Tibial nerve (tissue), 4 donors: ENCODE measurements around the gene GJB4. TPM values are rescaled to one million over a fixed set of nuclear protein-coding genes. Genes with fewer than 3 reads are reported as not detected.
"Not testable (repeated sequence)": the region's sequence is repeated elsewhere in the genome, so short reads cannot be mapped to it uniquely, and the experiment has no call there.

Experiments
- DNase-seq, 2 donors: peaks; one replicate each; pipeline ENCODE4 v3.0.0-alpha.2; 2019; ENCODE audit warnings: low spot score in 2 of 2
- H3K27ac ChIP-seq, 4 donors: fragments of 200-600 bp; sonication (generic) in 3 of 4; one replicate each; pipeline ENCODE4 v1.5.1; 2017 to 2019; ENCODE audit warnings: mild to moderate bottlenecking in 1 of 4
- H3K27me3 ChIP-seq, 2 donors: fragments of 200-600 bp; sonication (generic) in 1 of 2; one replicate each; pipeline versions ENCODE4 v1.5.1 to v1.6.0; 2017 to 2019
- H3K36me3 ChIP-seq, 3 donors: fragments of 200-600 bp; sonication (generic); one replicate each; pipeline ENCODE4 v1.5.1; 2018 to 2019
- H3K4me1 ChIP-seq, 4 donors: fragments of 200-600 bp; sonication (generic) in 3 of 4; one replicate each; pipeline ENCODE4 v1.5.1; 2017 to 2019
- H3K4me3 ChIP-seq, 4 donors: fragments of 200-600 bp; sonication (generic) in 3 of 4; one replicate each; pipeline ENCODE4 v1.5.1; 2017 to 2019; ENCODE audit warnings: mild to moderate bottlenecking in 1 of 4, moderate library complexity in 1 of 4
- H3K9me3 ChIP-seq, 4 donors: fragments of 200-600 bp; sonication (generic) in 3 of 4; one replicate each; pipeline ENCODE4 v1.5.1; 2017 to 2019
- EP300 ChIP-seq, 2 donors: sonication (generic); formaldehyde crosslinking; IDR thresholded peaks; one replicate each; pipeline ENCODE4 v1.6.1; 2017; ENCODE audit warnings: antibody characterized with exemption in 2 of 2, mild to moderate bottlenecking in 1 of 2
- POLR2A ChIP-seq, 2 donors: fragments of 450-650 bp; IDR thresholded peaks; one replicate each; pipeline ENCODE4 v1.6.1; 2017; ENCODE audit warnings: antibody characterized with exemption in 2 of 2, mild to moderate bottlenecking in 2 of 2, moderate library complexity in 2 of 2
- WGBS, 2 donors: methylation state at CpG; one replicate each; pipeline ENCODE4 v1.1.5; 2018; 5-methylcytosine and 5-hydroxymethylcytosine counted together
- total RNA-seq, 4 donors: library from RNA; depleted of rRNA; stranded (reverse); fragments of >200 nt; gene quantifications; one replicate each; pipeline ENCODE4 v1.1.0, GENCODE V29; 2016
- TF ChIP-seq, protein P1 (sequence below), 5 experiments: fragments of 200-600 bp in 3 of 5; fragments of 450-650 bp in 2 of 5; sonication (generic) in 3 of 5; IDR thresholded peaks; one replicate each; pipeline ENCODE4 v1.5.1; 2016 to 2019; ENCODE audit warnings: antibody characterized with exemption in 5 of 5, mild to moderate bottlenecking in 3 of 5, moderate library complexity in 2 of 5

GJB4 gene
- total RNA-seq, 4 donors from 2014 or later = not detected

DNA sequence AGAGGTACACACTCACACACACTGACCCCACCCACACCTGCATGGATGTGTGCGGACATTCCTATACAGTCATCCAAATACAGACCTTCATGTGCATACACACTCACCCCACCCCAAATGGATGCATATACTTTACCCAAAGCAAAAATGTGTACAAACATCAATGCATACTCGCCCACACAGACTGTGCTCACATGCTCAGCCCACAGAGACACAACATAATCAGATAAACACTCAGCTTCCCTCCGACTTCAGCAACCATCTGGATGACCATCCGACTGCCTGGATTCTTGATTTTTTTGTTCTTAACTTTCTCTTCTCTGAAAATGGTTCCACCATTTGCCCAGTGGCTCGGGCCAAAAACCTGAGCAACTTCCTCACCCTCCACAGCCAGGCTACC, 29.1 kb upstream of the GJB4 start:
- TF ChIP-seq EP300 (IDR thresholded peaks at IDR 0.05) = no peak
- TF ChIP-seq, protein P1, sequence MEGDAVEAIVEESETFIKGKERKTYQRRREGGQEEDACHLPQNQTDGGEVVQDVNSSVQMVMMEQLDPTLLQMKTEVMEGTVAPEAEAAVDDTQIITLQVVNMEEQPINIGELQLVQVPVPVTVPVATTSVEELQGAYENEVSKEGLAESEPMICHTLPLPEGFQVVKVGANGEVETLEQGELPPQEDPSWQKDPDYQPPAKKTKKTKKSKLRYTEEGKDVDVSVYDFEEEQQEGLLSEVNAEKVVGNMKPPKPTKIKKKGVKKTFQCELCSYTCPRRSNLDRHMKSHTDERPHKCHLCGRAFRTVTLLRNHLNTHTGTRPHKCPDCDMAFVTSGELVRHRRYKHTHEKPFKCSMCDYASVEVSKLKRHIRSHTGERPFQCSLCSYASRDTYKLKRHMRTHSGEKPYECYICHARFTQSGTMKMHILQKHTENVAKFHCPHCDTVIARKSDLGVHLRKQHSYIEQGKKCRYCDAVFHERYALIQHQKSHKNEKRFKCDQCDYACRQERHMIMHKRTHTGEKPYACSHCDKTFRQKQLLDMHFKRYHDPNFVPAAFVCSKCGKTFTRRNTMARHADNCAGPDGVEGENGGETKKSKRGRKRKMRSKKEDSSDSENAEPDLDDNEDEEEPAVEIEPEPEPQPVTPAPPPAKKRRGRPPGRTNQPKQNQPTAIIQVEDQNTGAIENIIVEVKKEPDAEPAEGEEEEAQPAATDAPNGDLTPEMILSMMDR (IDR thresholded peaks at IDR 0.05) = no peak
- no peak for TF ChIP-seq POLR2A (IDR thresholded peaks at IDR 0.05)
- WGBS, 2 donors = 68 to 84% methylated on average over 5 of the region's 5 CpGs
- H3K27me3 ChIP-seq = no peaks in the 10 kb centered on the region
- H3K27ac ChIP-seq = no peak overlapping the region
- H3K4me3 ChIP-seq = no peak overlapping the region
- H3K9me3 ChIP-seq = no peaks in the 10 kb centered on the region
- DNase-seq = no peak
- H3K36me3 ChIP-seq = no peaks in the 10 kb centered on the region
- H3K4me1 ChIP-seq = no peaks in the 10 kb centered on the region

DNA sequence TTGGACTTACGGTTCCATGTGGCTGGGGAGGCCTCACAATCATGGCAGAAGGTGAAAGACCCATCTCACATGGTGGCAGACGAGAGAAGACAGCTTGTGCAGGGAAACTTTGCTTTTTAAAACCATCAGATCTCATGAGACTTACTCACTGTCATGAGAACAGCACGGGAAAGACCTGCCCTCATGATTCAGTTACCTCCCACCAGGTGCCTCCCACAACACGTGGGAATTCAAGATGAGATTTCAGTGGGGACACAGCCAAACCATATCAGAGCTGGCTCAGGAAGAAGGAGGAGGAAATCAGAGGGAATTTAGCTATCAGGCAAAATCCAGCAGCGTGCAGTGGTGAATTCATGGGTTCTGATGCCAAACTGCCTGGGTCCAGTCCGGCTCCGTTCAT, 26.7 kb upstream of the GJB4 start:
- WGBS, 2 donors = 71 to 73% methylated on average over 7 of the region's 7 CpGs
- not testable (repeated sequence) for H3K4me3 ChIP-seq

DNA sequence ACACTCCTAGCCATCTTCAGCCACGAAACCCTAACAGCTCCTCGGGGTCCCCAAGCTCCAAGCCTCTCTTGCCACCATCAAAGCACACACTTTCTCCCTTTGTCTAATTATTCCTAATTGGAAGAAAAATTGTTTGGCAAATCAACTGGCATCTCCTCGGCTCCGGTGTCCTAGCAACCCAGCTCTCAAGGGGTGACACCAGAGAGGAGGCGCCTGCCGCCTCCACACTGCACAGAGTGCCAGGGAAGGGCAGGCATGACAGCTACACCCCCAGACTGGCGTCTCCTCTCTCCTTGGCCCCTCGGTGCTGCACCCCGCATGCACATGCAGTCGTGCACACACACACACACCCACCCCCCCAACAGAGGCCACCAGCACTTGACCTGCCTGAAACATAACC, 22.8 kb upstream of the GJB4 start:
- DNase-seq = no peak
- Histone ChIP-seq H3K36me3 (no peaks in the 10 kb centered on the region), H3K4me3 (no peak overlapping the region), H3K27me3 (no peaks in the 10 kb centered on the region), H3K4me1 (no peaks in the 10 kb centered on the region), H3K27ac (no peak overlapping the region), H3K9me3 (no peaks in the 10 kb centered on the region)
- TF ChIP-seq, protein P1 (IDR thresholded peaks at IDR 0.05) = no peak
- TF ChIP-seq POLR2A (IDR thresholded peaks at IDR 0.05) = no peak
- no peak for TF ChIP-seq EP300 (IDR thresholded peaks at IDR 0.05)
- 71 to 77% methylated on average over 10 of the region's 10 CpGs for WGBS, 2 donors

More for the DNA sequence above, 26.7 kb upstream of the GJB4 start:
- not testable (repeated sequence) for H3K36me3 ChIP-seq, H3K9me3 ChIP-seq, DNase-seq, H3K27ac ChIP-seq, H3K4me1 ChIP-seq, H3K27me3 ChIP-seq

DNA sequence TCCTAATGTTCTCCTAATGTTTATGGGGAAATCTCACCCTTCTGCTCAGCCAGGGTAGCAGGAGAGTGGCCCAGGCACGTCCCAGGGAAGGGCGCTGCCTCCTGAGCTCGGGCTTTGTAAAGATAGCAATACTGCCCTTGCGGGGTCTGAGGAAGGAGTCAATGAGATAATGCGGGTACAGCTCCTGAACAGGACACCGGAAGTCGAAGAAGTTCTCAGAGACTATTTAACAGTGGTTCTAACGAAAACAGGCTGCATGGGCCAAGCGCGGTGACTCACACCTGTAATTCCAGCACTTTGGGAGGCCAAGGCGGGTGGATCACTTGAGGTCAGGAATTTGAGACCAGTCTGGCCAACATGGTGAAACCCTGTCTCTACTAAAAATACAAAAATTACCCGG, 22.3 kb upstream of the GJB4 start:
- 76 to 83% methylated on average over 12 of the region's 12 CpGs for WGBS, 2 donors
- H3K4me1 ChIP-seq, H3K27me3 ChIP-seq, H3K4me3 ChIP-seq, H3K36me3 ChIP-seq, H3K9me3 ChIP-seq, DNase-seq, H3K27ac ChIP-seq: not testable (repeated sequence)

DNA sequence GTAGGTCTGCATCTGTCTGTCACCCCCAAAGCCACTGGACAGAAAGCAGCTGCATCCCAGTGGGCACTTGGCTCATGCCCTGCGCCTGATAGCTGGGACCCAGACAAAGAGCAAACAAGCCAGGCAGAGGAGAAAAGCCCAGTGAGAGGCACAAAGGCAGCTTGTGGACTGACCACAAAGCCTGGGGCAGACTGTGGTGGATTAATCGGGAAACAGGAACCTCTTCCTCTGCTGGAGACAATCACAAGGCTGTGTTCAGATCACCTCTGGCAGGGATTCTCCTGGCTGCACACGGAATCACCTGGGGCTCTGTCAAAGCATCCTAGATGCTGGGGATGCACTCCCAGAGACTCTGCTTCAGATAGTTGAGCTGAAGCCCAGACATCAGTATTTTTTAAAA, 19.9 kb upstream of the GJB4 start:
- Histone ChIP-seq H3K4me1 (no peaks in the 10 kb centered on the region), H3K4me3 (no peak overlapping the region), H3K27ac (no peak overlapping the region), H3K36me3 (no peaks in the 10 kb centered on the region), H3K9me3 (no peaks in the 10 kb centered on the region), H3K27me3 (no peaks in the 10 kb centered on the region)
- 34 to 67% methylated on average over 3 of the region's 3 CpGs for WGBS, 2 donors
- TF ChIP-seq, protein P1 (IDR thresholded peaks at IDR 0.05) = no peak
- TF ChIP-seq EP300 (IDR thresholded peaks at IDR 0.05) (no peak), POLR2A (IDR thresholded peaks at IDR 0.05) (no peak)
- no peak for DNase-seq

DNA sequence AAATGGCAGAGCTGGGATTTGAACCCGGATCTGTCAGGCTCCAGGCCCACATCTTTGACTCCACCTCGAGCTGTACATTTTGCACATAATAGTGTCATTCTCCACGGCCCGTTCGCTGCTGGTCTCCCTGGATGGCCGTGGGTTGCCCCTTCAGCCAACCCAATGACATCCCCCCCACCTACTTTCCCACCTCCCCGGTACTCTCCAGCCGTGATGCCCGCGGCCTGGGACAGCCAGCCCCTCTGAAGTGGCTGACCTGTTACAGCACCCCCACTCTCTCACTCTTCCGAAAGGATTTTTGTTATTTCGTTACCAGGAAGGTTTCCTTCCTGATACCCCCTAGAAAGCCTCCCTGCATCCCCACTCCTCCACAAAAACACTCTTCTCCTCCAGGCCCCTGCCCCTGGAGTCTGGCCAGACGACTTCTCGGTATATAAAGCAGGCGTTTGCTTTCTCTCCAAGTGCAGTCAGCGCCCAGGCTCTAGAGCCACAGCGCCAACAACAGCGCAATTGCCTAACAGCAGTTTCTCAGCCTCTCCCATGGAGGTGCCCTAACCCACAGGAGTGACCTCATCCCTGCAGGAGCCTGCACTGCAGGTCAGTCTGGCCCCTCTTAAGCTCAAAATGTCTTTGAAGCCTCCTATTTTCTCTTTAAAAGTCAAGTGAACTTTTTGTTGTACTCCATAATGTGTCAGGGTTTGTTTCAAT, 19.2 kb upstream of the GJB4 start:
- H3K4me1 ChIP-seq = no peaks in the 10 kb centered on the region
- TF ChIP-seq, protein P1 (IDR thresholded peaks at IDR 0.05) = no peak
- TF ChIP-seq POLR2A (IDR thresholded peaks at IDR 0.05) (no peak), EP300 (IDR thresholded peaks at IDR 0.05) (no peak)
- H3K27ac ChIP-seq = no peak overlapping the region
- WGBS, 2 donors = 29 to 33% methylated on average over 18 of the region's 18 CpGs
- H3K36me3 ChIP-seq = no peaks in the 10 kb centered on the region
- no peaks in the 10 kb centered on the region for H3K9me3 ChIP-seq
- no peak overlapping the region for H3K4me3 ChIP-seq
- H3K27me3 ChIP-seq = no peaks in the 10 kb centered on the region
- no peak for DNase-seq
